LHCN-M2 (cell line): ENCODE measurements around the gene FRMD3. TPM values are rescaled to one million over a fixed set of nuclear protein-coding genes. Genes with fewer than 3 reads are reported as not detected.

Experiments
- DNase-seq: peaks from one replicate; pipeline ENCODE4 v3.0.0-alpha.2; 2012; ENCODE audit warnings: low read depth
- polyA plus RNA-seq: library from polyadenylated mRNA; unstranded; fragments of >200 nt; gene quantifications from one replicate; pipeline ENCODE4 v1.2.1, GENCODE V29; 2012; ENCODE audit warnings: missing spikeins
- total RNA-seq: library from RNA; depleted of rRNA; stranded (reverse); fragments of >200 nt; gene quantifications from 2 replicates; pipeline ENCODE4 v1.2.3, GENCODE V29; 2014; rRNA removed

Gene FRMD3
- total RNA-seq, result 10.3 and 19.3 TPM in 2 replicates
- 0.35 TPM for polyA plus RNA-seq

DNA sequence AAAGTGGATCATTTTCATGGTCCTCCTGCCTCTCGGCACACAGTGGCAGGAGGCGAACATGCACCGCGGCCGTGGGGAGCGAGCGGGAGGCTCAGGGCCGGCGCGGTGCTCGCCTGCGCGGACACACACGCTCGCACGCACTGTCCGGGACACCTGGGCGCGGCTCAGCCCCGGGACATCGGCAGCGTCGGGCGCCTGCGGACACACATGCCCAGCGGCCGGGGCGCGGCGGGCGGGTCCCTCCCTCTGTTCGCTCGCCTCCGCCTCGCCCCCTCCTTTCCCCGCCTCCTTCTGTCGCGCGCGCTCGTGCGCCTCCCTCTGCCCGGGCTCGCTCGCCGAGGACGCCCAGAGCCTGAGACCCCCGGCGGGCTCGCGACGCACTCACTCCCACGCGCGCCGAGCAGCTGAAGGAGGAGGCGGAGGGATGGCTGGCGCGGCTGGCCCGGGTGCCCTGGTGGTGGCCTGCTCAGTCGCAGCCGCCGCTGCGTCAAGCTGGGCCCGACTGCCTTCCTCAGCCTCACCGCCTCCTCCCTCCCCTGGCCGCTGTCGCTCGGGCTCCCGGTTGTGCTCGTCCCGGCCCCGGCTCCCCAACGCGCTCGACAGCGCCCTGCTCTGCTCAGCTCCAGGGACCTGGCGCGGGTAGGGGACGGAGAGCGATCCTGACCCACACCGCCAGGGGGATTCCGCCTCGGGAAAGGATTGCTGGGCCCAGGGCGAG is at the start of gene FRMD3:
TSS of gene FRMD3 (minus strand) at position 230 of the 718 bp plus-strand sequence. CDS start at position 60, 170 bp downstream.
- peak; percentile 75 for DNase-seq

DNA sequence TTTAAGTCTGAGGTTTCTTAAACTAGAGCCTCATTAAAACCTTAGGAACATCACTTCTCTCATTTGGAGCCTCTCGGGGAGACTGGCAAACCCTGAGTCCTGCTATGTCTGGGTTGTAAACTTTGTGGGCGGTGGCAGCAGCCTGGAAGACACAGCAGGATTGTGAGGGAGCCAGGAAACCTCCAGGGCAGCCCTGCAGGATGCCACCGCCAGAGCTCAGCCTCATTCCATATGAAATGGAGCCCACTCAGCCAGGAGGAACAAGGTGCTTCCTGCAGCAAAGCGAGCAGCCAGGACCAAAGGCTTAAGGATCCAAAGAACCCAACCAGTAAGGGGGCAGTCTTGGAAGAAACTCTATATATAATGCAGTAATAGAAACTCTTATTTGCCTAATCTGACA is 46.8 kb upstream of the FRMD3 start:
- no peak for DNase-seq

DNA sequence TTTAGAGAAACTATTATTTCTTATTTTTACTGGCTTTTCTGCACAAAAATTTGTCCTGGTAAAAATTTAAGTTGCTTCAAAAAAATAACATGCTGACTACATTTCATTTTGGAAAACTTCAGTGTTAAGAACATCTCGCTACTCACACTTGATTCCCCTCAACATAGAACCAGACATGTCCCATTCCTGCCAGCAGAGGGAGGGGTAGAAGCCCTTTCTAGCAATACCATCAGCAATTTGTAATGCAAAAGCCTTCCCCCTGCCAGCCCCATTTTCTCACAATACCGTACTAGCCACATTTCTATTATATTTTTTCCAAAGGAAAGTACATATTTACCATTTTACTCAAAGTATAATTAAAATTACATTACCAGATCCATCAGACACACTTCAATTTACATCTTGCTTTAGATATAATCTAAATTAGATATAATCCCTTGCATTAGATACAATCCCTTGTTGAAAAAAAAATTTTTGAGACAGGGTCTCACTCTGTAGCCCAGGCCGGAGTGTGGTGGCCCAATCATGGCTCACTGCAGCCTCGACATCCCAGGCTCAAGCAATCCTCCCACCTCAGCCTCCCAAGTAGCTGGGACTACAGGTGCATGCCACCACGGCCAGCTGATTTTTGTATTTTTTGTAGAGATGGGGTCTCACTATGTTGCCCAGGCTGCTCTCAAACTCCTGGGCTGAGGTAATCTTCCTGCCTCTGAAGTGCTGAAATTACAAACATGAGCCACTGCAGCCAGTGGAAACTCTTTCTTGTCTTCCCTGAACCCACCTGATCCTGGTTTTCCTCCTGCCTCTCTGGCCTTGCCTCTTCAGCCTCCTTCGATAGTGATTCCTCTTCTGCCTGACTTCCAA is 45.2 kb upstream of the FRMD3 start:
- DNase-seq, result peak; percentile 49

DNA sequence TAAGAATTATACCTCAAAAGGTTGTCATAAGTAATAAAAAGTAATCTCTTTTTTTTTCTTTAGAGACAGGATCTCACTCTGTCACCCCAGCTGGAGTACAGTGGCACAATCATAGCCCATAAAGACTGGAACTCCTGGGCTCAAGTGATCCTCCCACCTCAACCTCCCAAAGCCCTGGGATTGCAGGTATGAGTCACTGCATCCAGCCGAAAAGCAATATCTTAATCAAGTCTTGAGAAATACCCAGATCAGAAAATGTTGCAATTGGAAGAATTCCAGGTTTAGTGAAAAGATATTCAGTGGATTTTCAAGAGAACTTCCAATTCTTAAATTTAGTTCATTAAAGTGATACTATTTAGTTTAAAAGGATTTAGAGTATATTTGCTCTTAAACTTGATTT is 43.8 kb upstream of the FRMD3 start:
- DNase-seq, result peak; percentile 43

DNA sequence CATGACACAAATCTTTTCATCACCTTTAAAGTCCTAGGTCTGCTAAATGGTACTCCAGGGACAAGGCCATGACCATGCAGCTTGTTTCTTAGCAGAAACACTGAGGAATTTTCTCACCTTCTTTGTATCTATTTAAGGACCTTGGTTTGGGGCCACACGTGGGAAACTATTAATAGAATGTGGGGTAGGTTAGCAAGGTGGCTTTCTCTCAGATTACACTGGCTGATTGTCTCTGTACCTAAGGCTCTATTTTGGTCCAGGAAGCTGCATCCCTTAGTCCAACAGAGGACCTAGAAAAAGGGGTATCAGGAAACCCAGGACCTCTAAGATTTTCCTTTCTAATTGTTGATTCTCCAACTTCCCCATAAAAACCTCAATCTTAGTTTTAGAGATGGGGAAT is 36.3 kb upstream of the FRMD3 start:
- no peak for DNase-seq

DNA sequence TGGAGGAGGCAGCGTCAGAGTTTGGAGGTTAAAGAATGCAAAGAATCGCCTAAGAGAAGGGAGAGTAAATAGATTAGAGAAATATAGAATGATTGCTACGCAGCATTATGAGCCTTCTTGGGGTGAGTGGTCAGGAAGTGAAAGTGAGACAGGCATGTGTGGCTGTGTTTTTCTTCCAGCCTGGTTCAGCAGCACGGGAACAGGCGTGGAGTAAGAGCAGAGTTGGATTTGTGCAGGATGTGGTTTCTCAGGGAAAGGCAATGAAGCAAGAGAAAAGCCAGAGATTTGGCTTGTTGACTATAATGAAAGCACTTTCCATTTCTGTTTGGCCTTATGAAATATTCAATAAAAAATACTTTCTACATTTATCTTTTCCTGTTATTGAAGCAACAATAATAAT is 34.3 kb upstream of the FRMD3 start:
- DNase-seq, result peak; percentile 89

DNA sequence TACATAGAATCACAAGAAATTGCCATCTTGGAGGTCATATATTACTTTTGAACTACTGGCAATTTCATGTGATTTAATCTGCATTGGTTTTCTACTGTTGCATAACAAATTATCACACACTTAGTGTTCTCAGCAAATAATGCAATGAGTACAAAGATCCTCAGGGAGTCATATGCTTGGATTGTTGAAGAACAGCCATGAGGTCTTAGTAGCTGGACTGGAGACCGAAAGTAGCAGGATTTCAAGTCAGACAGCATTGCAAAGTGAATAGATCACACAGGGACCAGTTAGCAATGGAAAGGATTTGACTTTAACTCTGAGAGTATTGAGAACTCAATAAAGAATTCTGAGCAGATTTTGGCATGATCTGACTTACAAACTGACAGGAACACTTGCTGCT is 32.2 kb upstream of the FRMD3 start:
- DNase-seq, result peak; percentile 13

DNA sequence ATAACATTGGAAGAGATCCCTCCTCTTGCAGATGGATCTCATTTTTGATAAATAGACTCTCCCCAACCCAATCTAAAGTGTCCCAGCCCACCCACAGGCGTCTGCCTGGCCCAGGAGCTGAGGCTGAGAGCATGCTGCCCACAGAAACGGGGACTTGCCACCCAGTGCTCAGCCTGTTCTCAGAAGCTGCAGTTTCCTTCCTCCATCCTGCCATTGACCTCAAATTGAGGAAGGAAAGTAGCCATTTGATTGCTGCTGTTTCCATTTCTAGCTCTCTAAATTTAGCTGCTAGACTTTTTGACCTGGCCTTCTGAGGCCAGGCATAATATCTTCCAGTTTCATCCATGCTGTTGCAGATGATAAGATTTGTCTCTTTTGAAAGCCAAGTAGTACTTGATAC is 31.1 kb upstream of the FRMD3 start:
- DNase-seq, result no peak

DNA sequence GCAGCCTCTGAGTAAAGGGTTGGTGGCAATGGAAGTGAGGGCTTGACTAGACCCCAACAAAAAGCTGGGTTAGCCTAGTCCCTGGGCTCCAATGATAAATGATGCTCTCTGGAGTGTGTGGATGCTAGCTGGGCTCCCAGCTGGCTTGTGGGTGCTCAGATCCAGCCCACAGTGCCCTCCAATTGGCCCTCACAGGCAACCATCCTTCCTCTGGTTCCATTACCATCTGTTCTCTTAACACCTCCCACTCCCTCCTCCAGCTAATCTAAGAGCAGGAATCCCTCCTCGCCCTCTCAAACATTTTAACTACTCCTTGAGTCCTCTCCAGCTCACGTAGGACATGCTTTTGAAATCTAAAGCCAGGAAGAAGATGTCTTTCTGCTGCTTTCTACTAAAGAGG is 25.2 kb upstream of the FRMD3 start:
- no peak for DNase-seq

DNA sequence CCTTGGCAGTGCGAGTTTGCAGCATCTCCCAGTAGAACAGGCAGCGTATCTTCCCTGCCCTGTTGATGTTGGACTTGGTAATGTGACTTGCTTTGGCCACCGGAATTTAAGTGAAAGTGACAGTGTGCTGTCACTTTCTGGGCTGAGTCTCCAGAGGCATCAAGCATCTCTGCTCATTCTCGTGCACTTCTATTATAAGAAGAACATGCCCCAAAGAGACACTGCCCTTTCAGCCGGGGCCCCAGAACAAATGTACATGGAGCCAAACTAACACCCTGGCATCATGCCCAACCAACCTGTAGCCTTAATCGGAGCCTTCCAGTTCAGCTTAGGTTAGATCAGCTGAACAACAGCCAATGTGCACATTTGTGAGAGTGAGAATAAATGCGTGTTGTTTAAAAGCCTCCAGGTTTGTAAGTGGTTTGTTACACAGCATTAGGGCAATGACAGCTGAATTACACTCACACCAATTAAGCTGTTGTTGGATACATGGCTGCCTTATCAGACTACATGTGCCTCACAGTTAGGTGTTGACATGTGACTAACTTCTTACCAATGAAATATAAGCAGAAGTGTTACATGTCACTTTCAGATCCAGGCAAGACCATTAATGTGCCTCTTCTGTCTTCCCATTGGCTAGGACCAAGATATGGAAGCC is 22.1 kb upstream of the FRMD3 start:
- DNase-seq, result no peak

DNA sequence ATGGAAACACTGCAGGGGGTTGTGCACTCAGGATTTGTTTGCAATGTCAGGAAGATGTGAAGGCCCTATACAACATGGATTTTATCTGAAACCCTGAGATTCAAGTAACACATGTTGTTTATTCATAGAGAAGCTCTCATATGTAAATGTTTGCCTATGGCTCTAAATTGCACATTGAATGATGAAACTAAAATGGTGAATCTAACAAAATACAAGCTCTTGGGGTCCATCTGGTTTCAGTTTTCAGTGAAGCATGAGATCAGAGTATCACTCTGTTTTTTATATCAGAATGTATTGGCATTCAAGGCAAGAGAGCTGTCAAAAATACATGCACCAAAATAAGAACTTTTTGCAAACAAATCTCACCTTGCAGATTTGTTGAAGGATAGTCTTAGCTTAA is 19.6 kb upstream of the FRMD3 start:
- DNase-seq, result no peak

DNA sequence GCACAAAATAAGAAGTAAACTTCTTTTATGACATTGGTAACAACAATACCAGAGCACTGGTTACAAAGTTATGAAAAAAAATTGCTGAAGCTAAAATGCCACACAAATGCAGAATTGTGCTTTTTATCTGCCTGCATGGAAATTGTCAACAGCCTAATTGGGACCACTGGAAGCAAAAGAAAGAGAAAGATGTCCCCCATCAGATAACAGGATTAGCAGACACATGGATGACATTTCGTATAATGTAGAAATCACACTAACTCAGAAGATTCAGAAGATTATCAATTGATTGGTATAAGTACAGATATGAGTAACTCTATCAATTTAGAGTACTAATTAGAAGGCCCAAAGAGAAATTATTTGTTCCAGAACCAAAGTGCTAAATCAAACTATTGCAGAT is 19.1 kb upstream of the FRMD3 start:
- no peak for DNase-seq

DNA sequence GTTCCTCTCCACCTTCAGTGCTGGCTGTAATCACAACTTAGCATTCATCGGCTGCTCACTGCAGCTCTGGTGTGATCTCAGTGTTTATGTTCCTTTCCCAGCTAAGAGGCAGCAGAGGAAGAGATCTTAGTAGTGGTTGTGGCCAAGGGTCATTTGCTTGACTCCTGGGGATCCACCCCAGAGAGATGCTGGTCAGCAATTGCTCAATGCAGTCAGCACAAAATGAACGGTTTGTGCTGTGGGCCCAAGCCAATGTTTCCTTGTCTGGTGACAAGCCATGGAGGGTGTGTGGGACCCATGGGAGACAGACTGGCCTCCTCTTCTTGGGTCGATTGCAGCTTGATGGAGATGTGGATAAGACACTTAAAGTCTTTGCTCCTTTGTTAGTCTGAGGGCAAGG is 16.1 kb upstream of the FRMD3 start:
- DNase-seq, result no peak

DNA sequence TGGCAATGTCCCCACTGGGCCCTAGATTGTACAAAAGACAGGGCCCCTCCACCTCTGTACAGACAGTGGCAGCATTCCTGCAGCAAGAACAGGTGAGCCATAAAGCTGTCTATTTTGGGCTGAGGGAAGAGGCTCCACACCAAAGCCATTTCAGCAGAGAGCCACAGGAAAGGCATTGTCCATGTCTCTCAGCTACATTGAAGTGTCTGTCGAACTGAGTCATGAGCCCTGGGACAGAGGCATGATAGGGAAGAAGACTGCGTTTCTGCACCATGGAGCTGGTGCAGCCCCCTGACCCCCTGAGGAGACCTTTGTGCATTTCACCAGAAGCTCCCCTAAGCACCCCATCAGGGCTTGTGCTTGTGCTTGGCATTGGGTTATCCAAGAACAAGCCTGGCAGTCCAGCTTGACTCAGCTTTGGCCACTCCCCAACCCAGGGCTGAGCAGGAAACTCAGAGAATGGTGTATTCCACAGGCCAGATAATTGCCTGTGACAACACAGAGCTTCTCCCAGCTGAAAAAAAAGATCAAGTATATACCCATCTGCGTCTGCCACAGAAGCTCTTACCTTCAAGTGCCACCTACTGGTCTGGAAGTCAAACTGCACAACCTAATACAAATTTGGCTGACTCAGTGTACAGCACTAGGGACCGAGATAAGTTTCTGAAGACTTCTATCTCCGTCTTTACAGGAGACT is 5.9 kb upstream of the FRMD3 start:
- peak; percentile 86 for DNase-seq

DNA sequence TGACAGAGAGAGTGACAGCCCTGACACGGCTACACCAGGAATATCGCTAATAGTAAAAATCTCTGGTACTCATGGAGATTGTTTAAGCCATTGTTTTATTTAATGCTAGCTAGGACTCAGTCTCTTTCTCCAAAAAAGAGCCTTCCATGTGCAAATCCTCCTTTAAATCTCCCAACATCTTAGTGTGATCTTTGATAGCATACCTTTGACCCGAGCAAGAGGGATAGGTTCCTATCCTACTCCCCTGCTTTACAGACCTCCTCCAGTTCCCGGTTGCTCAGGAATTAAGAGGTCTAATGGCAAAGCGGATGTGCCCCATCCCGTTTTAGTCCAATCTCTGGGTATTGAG is 663 bp upstream of the FRMD3 start:
- no peak for DNase-seq

DNA sequence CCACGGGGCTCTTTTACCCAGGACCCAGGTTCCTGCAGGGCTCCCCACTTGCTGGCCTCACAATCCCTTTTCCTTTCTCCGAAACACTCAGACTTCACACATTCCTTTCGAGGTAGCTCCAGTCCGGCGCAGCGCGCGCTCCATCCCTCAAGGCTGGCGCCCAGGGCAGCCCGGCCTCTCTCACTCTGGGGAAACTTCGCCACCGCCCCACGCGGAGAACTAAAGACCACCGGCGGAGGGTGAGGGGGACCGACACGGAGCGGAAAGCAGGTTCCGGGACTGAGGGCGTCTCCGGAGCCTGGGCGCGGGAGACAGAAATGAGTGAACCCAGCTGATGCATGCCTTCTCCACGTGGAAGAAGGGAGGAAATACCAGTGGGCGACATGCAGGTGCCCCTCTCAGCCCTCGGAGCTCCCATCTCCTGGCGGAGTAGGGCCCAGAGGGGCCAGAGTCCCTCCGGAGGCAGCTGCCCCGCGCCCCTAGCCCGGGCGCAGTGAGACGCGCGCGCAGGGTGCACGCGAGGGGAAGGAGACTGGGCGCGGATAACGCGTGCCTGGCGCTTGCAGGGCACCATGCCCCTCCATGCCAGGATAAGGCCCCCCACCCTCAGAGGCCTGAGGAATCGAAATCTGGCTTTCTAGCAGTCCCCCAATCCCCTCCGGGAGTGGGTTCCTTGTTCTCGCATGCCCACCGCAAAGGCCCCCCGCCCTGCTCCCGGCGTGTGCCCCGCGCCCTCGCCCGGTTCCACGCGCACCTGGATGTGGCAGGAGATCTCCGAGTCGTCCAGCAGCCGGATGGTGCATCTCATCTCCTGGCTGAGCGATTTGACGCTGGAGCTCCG is 650 bp downstream of the FRMD3 start:
- peak; percentile 16 for DNase-seq

DNA sequence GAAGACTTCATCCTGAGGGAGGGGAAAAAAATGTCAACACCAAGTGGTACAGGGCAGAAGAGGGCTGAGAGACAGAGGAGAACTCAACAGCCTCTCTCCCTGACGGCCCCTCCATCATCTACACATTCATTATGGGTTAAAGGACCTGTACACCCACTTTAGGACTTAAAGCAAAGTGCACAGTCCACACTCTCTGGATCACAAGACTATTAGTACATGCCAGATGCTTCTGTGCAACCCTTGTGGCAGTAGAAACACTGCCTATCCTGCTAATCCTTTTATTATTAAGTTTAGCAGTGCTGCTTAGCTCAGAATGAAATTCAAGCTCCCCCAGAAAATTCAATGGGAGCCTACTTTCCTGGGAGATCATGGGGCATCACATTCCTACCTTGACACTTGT is 1.9 kb downstream of the FRMD3 start:
- DNase-seq, result peak; percentile 6

DNA sequence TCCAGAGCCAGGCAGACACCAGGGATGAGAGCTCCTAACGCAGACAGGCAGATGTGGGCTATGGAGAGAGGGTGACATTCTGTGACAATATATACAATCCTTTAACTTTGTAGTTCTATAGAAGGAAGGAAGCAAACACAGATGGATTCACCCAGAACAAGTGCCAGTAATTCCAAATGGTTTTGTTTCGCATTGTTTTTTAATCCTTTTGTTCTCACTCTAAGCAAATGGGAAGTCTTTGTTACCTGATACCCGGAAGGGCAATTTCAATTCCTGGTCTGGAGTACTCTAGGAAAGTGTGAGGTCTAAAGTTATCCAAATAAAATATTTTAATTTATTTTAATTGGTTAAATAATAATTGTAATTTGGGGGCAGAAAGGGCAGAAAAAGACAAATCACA is 2.5 kb downstream of the FRMD3 start:
- peak; percentile 32 for DNase-seq

DNA sequence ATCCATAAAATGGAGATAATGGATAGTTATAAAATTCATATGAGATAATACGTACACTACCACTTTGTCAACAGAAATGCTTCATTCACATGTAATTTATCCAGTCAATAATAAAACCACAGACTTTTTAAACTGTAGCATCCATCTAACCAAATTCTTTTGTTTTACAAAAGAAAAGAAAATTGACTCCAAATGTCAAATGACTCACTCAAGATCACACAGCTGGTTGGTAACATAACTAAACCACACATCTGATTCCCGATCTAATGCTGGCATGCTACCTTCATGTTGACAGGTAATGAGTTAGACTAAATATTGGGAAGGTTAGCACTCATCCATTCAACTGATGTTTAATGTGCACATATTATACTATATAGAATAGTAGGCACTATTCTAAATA is 4.9 kb downstream of the FRMD3 start:
- peak; percentile 69 for DNase-seq

DNA sequence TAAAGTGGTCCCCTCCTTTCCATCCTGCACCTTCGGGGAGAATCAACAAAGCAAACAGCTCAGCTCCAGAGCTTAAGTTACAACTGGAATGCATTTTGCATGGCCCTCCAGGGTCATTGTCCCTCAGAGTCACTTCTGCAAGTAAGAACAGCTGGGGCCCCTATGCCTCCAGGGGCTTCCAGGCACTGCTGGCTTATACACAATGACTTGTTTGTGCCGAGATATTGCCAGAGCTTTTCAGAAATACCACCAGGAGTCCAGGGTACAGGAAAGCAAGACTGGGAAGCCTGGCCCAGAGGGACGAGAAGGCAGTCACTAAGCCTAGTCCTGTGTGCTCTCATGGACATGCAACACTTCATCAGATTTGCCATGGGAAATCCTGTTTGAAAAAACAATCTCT is 11.3 kb downstream of the FRMD3 start:
- DNase-seq, result no peak

DNA sequence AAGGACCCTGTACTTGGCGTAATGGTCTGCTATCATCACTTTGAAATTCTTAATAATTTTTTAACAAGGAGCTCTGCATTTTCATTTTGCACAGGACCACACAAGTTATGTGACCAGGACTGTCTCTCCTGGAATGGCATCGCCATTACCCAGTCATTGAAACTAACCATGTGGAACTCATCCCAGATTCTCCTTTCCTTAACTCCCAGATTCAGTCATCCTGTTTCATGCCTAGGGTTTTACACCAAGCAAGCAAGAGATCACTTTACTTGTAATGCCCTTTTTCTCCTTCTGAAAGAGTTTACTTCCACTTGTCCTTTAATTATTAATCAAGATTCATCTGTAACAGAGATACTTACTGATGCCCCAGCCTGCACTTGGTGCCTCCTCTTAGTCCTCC is 12.0 kb downstream of the FRMD3 start:
- no peak for DNase-seq
